ENCODE results near the gene PPARD.

PPARD gene

GRCh38 chr6:35352735-35353134 is 10.4 kb downstream of the PPARD start:
- in situ Hi-C loops (cut with MboI; ENCODE audit: low sequenced_read_pairs), result no loop called here

GRCh38 chr6:35354361-35355135 is 12.2 kb downstream of the PPARD start:
- in situ Hi-C loops (cut with MboI; ENCODE audit: low sequenced_read_pairs), result no loop called here

GRCh38 chr6:35356391-35356790 is 14.0 kb downstream of the PPARD start:
- in situ Hi-C loops (cut with MboI; ENCODE audit: low sequenced_read_pairs), result no loop called here

GRCh38 chr6:35357677-35358076 is 15.3 kb downstream of the PPARD start:
- in situ Hi-C loops (cut with MboI; ENCODE audit: low sequenced_read_pairs), result no loop called here

GRCh38 chr6:35358086-35358485 is 15.7 kb downstream of the PPARD start:
- in situ Hi-C loops (cut with MboI; ENCODE audit: low sequenced_read_pairs), result no loop called here

GRCh38 chr6:35359346-35359743 is 17.0 kb downstream of the PPARD start:
- in situ Hi-C loops (cut with MboI; ENCODE audit: low sequenced_read_pairs), result no loop called here

GRCh38 chr6:35359744-35360348 is 17.5 kb downstream of the PPARD start:
- in situ Hi-C loops (cut with MboI; ENCODE audit: low sequenced_read_pairs), result no loop called here

- in situ Hi-C loops (cut with MboI; ENCODE audit: low sequenced_read_pairs), result no loop called here
Measured at GRCh38 chr6:35360349-35361138, 18.2 kb downstream of the PPARD start.

GRCh38 chr6:35362200-35362599 is 19.8 kb downstream of the PPARD start:
- in situ Hi-C loops (cut with MboI; ENCODE audit: low sequenced_read_pairs), result no loop called here

GRCh38 chr6:35363293-35363750 is 21.0 kb downstream of the PPARD start:
- in situ Hi-C loops (cut with MboI; ENCODE audit: low sequenced_read_pairs), result no loop called here

- in situ Hi-C loops (cut with MboI; ENCODE audit: low sequenced_read_pairs), result no loop called here
Measured at GRCh38 chr6:35365594-35366203, 23.3 kb downstream of the PPARD start.

GRCh38 chr6:35366204-35366596 is 23.8 kb downstream of the PPARD start:
- in situ Hi-C loops (cut with MboI; ENCODE audit: low sequenced_read_pairs), result no loop called here

GRCh38 chr6:35367646-35368037 is 25.3 kb downstream of the PPARD start:
- in situ Hi-C loops (cut with MboI; ENCODE audit: low sequenced_read_pairs), result no loop called here

- in situ Hi-C loops (cut with MboI; ENCODE audit: low sequenced_read_pairs), result no loop called here
Measured at GRCh38 chr6:35368038-35368887, 25.9 kb downstream of the PPARD start.

- in situ Hi-C loops (cut with MboI; ENCODE audit: low sequenced_read_pairs), result no loop called here
Measured at GRCh38 chr6:35370124-35370741, 27.9 kb downstream of the PPARD start.

- in situ Hi-C loops (cut with MboI; ENCODE audit: low sequenced_read_pairs), result no loop called here
Measured at GRCh38 chr6:35370785-35371493, 28.6 kb downstream of the PPARD start.

GRCh38 chr6:35371494-35372262 is 29.3 kb downstream of the PPARD start:
- in situ Hi-C loops (cut with MboI; ENCODE audit: low sequenced_read_pairs), result no loop called here

GRCh38 chr6:35372633-35373032 is 30.3 kb downstream of the PPARD start:
- in situ Hi-C loops (cut with MboI; ENCODE audit: low sequenced_read_pairs), result no loop called here

- in situ Hi-C loops (cut with MboI; ENCODE audit: low sequenced_read_pairs), result no loop called here
Measured at GRCh38 chr6:35376281-35376680, 33.9 kb downstream of the PPARD start.
